ENCODE data around the gene SGPP2.

The SGPP2 gene

GRCh38 chr2:222477962-222478608 lies 53.7 kb downstream of the SGPP2 start:
- DNase-seq, result peak; percentile 55

- no peak for DNase-seq
These were observed 55.5 kb downstream of the SGPP2 start for GRCh38 chr2:222479859-222480258.

- DNase-seq, result no peak
These were observed 56.2 kb downstream of the SGPP2 start for GRCh38 chr2:222480497-222480896.

- no peak for DNase-seq
These were observed 57.6 kb downstream of the SGPP2 start for GRCh38 chr2:222481941-222482340.

GRCh38 chr2:222483513-222484039 lies 59.2 kb downstream of the SGPP2 start:
- no peak for DNase-seq

GRCh38 chr2:222485367-222486211 lies 61.2 kb downstream of the SGPP2 start:
- DNase-seq, result peak; percentile 25

- no peak for DNase-seq
These were observed 65.8 kb downstream of the SGPP2 start for GRCh38 chr2:222490131-222490530.

GRCh38 chr2:222492683-222493082 lies 68.3 kb downstream of the SGPP2 start:
- DNase-seq, result no peak

GRCh38 chr2:222494104-222494739 lies 69.9 kb downstream of the SGPP2 start:
- DNase-seq, result no peak

GRCh38 chr2:222495388-222495787 lies 71.0 kb downstream of the SGPP2 start:
- no peak for DNase-seq

GRCh38 chr2:222499226-222499625 lies 74.9 kb downstream of the SGPP2 start:
- DNase-seq, result peak; percentile 25

GRCh38 chr2:222504191-222504590 lies 79.8 kb downstream of the SGPP2 start:
- no peak for DNase-seq

GRCh38 chr2:222504719-222505118 lies 80.4 kb downstream of the SGPP2 start:
- DNase-seq, result no peak

- no peak for DNase-seq
These were observed 82.0 kb downstream of the SGPP2 start for GRCh38 chr2:222506230-222506935.

GRCh38 chr2:222514901-222515300 lies 90.6 kb downstream of the SGPP2 start:
- no peak for DNase-seq

- DNase-seq, result peak; percentile 37
These were observed 94.4 kb downstream of the SGPP2 start for GRCh38 chr2:222518570-222519381.

GRCh38 chr2:222521099-222521498 lies 96.8 kb downstream of the SGPP2 start:
- no peak for DNase-seq

- DNase-seq, result no peak
These were observed 97.7 kb downstream of the SGPP2 start for GRCh38 chr2:222522082-222522481.

GRCh38 chr2:222523783-222524544 lies 99.6 kb downstream of the SGPP2 start:
- DNase-seq, result no peak

- no peak for DNase-seq
These were observed 101.5 kb downstream of the SGPP2 start for GRCh38 chr2:222525811-222526210.
